HG03108 (cell line): Measurements from ENCODE around the gene GPR153.

Experiments
- ATAC-seq: cut with Tn5 transposase; IDR thresholded peaks from one replicate; pipeline ENCODE4 v1.9.1; 2021; ENCODE audit warnings: moderate library complexity; ENCODE audit not compliant: unreplicated experiment

GPR153 gene

GRCh38 chr1:6270401-6270800 lies 9.5 kb upstream of the GPR153 start:
- no peak for ATAC-seq

GRCh38 chr1:6269720-6270400 lies 9.0 kb upstream of the GPR153 start:
- no peak for ATAC-seq

DNA sequence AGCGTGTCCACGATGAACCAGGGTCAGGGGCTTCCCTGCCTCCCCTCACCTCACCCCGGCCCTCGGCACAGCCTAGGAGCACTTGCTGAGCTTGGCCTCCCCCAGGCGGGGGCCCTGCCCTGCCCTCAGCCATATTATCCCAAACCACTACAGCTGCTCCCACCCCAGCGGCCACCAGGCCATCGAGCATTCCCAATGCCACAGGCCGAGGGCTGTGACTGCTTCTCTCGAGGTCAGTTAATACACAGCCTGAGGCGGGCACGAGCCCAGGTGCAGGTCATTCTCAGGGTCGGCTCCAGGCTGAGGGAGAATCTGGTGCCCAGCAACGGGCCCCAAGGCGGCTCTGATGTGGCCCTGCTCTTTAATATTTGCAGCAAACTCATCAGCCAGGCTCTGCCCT lies 8.4 kb upstream of the GPR153 start:
- ATAC-seq: no peak

- no peak for ATAC-seq
Observed at GRCh38 chr1:6268415-6268814, 7.5 kb upstream of the GPR153 start.

GRCh38 chr1:6267686-6268322 lies 6.9 kb upstream of the GPR153 start:
- ATAC-seq: no peak

GRCh38 chr1:6266641-6267040 lies 5.7 kb upstream of the GPR153 start:
- ATAC-seq: no peak

GRCh38 chr1:6265151-6265550 lies 4.3 kb upstream of the GPR153 start:
- ATAC-seq: no peak

GRCh38 chr1:6263716-6264115 lies 2.8 kb upstream of the GPR153 start:
- ATAC-seq: no peak

GRCh38 chr1:6262555-6263420 lies 1.9 kb upstream of the GPR153 start:
- no peak for ATAC-seq

DNA sequence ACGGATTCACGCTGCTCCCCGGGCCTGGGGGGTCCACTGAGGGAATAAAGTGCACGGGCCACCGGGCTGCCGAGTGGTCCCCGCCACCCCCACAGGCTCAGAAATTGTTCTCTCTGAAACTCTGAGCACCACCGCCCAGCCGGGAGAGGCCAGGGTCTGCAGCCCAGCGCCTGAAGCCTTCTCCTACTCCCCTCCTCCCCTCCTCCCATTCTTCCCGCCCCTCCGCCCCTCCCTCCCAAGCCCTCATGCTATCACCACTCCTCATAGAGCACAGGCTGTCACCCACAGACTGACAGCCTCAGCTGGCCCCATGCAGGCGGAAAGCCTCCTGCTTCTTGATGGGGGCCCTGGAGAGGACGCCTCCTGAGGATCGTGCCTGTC lies 707 bp upstream of the GPR153 start:
- ATAC-seq: no peak

DNA sequence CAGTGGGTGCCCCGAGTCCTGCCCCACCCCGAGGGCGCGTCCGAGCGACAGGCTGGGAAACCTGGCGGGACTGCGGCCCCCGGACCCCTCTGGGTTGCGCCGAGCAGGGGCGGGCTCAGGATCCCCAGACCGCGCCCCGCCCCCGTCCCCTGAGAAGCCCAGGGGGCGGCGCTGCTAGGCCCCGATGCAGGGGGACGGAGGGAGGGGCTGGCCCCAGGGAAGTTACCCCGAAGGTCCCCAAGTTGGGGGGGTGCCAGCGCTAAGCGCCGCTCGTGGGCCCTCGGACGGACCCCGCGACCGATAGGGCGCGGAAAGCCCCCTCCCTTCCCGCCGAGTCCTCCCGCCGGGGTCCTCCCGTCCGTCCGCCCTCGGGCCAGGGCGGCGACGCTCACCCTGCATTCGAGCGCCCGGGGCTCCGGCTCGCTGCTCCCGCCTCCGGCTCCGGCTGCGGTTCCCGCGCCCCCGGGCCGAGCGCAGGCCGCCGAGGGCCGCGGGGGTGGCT lies 414 bp downstream of the GPR153 start:
- no peak for ATAC-seq

- ATAC-seq: no peak
Observed at GRCh38 chr1:6259491-6260362, 1.2 kb downstream of the GPR153 start.

- no peak for ATAC-seq
Observed at GRCh38 chr1:6258675-6259074, 2.2 kb downstream of the GPR153 start.

DNA sequence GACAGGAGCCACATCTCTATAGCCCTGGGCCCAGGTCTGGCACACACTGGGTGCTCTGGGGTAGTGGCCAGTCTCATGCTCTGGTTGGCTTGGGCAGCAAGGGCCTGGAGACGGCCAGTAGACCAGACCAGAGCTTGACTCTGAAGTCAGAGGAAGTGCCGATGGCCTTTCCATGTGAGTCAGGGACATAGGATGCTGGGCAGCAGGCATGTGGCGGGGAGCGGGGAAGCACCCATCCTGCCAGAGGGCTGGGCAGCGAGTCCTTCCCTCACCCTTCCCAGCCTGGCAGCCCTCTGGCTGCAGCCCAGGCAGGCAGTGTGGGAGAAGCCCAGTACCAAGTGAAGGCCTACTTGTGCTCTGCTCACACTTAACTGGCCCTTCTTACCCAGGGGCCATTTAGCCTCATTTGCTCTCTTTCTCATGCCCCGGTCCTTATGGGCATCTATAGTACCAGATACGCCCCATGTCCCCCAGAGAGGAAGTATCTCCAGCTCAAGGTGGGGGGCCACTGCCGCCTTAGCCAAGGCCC lies 3.3 kb downstream of the GPR153 start:
- no peak for ATAC-seq

DNA sequence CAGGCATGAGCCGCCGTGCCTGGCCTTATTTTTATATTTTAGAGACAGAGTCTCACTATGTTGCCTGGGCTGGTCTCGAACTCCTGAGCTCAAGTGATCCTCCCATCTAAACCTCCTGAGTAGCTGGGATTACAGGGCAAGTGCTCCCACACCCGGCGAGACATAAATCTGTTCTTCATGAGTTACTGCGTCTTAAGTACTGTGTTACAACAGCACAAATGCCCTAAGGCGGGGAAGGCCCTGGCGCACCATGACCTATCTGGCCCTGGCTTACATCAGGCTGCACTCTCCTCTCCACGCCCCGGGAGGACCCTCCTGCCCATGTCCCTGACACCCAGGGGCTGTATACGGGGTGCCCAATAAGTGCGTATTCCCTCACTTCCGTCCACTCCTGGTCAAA lies 4.3 kb downstream of the GPR153 start:
- ATAC-seq: no peak

DNA sequence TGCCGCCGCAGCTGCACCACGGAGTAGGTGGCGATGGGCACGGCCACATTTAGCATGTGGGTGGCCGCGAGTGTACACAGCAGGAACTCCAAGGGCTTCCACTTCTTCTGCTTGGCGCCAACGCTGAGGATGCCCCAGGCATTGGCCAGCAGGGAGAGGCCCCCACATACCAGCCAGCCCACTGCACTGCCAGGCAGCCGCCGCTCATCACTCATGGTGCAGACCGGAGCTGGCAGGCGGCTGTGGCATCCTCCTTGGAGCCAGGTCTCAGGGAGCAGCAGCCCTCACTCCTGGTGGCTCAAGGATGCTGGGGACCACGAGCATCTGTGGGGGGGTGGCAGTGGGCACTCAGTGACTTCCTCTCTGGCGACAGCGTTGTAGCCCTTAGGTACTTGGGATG lies 6.2 kb downstream of the GPR153 start:
- no peak for ATAC-seq

DNA sequence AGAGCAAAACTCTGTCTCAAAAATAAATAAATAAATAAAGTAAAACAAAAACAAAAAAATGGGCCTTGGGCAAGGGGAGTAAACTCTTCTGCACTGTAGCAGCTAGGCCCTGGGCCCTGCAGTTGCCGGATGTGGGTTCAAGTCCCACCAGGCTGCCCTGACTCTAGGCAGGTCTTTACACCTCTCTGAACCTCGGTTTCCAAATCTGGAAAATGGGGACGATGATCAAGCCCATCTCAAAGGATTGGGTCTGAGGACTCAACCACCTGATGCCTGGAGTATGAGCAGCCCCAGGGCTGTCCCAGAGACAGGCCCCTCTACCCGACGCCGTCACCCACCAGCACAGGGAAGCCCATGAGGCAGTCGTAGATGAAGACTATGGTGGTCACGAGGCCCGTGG lies 7.5 kb downstream of the GPR153 start:
- ATAC-seq: no peak

DNA sequence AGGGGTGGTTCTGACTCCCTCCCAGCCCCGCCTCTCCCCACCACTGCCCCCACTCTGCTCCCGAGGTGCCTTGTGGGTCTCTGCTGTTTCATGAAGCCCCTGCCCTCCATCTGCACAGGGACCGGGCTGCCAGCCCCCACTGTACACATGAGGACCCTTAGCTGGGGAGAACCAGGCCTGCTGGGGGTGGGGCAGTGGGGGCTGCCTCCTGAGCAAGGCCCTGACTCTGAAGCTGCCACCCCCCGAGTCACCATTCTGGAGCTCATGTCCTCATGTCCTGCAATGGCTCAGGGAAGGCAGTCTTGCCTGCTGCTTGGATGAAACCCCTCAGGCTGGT lies 8.6 kb downstream of the GPR153 start:
- no peak for ATAC-seq

DNA sequence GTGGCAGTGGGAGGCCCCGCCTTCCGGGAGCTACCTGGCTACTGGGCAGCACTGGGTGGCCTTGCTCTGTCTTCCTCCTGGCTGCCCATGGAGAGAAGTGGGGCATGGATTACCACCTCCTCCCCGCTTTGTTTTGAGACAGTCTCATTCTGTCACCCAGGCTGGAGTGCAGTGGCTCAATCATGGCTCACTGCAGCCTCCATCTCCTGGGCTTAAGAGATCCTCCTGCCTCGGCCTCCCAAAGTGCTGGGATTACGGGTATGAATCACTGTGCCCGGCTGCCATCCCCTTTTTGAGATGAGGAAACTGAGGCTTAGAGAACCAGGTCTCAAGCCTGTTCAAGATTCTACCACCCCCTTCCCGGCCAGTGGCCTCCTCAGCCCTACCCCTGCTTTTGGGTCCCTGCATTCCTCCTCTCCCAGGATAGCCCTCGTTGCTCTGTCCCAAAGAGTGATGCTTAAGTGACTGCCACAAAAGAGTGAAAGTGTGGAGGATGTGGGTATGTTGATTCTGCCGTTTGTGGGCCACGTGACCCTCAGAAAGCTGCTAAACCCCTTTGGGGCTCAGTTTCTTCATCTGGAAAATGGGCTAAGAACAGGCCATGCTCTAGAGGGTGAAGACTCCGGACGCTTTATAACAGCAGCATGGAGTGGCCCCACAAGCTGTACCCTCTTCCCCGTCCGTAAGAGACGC lies 9.1 kb downstream of the GPR153 start:
- no peak for ATAC-seq

DNA sequence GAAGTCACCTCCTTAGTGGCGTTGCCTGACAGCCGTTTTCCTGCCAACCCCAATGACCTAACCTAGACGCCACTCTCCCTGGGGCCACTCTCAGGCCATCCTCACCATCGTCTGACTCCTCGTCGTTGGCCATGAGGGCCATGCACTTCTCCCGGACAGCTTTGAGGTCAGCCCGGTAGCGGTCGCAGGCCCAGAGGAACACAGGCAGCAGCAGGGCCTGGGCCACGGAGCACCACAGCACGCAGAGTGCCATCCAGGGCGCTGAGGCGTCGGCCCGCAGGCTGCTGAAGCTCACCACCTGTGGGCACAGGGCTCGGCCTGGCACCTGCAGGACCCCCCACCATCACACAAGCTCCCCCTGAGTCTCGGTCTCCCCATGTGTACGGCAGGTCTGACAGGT lies 9.7 kb downstream of the GPR153 start:
- ATAC-seq: no peak
